GM12878 (cell line): ENCODE measurements around the gene SIGLECL1. TPM values are rescaled to one million over a fixed set of nuclear protein-coding genes. Genes with fewer than 3 reads are reported as not detected.

Experiments used
- ATAC-seq: fragments of 200-7000 bp; cut with Tn5 transposase; 3 replicates; pipeline ENCODE4 v1.9.1; 2020; ENCODE audit warnings: mild to moderate bottlenecking, moderate library complexity
- BruUV-seq: library from RNA; stranded (reverse); fragments of 400-500 nt; replicated peaks from 2 replicates; lab custom pipeline; 2021; lab: Mats Ljungman, UMichigan
- CTCF ChIA-PET: fragments of 300-600 bp; sonication (Branson Sonifier 250); formaldehyde crosslinking; extraction: SDS; loops from one replicate; lab custom pipeline; 2021; ENCODE audit warnings: inconsistent platforms; lab: Yijun Ruan, JAX
- POLR2A ChIA-PET: fragments of 350-600 bp; formaldehyde crosslinking; extraction: SDS; loops from one replicate; lab custom pipeline; 2021; ENCODE audit warnings: inconsistent platforms; lab: Charles Lee
- RAD21 ChIA-PET: fragments of 300-600 bp; sonication (Branson Sonifier 250); formaldehyde crosslinking; loops from one replicate; lab custom pipeline; 2023; ENCODE audit warnings: antibody characterized with exemption; ENCODE audit not compliant: unreplicated experiment; lab: Charles Lee
- SMC1A ChIA-PET: fragments of 300-600 bp; sonication (Branson Sonifier 250); formaldehyde crosslinking; loops from one replicate; lab custom pipeline; 2023; ENCODE audit not compliant: unreplicated experiment, uncharacterized antibody; lab: Charles Lee
- DNase-seq: peaks from one replicate; pipeline ENCODE4 v3.0.0-alpha.2; 2011; ENCODE audit warnings: low read depth, low spot score
- FAIRE-seq: peaks from 3 replicates; lab custom pipeline; 2011; peaks lifted over from hg19 to GRCh38; lab: Jason Lieb, UNC
- H2AFZ ChIP-seq: 2 replicates; pipeline ENCODE4 v1.6.0; 2011; ENCODE audit warnings: low read depth, low read length, control low read depth; ENCODE audit not compliant: control insufficient read depth
- H3K27ac ChIP-seq: 2 replicates; pipeline ENCODE4 v1.5.1; 2011; ENCODE audit warnings: control low read depth; ENCODE audit not compliant: control insufficient read depth, insufficient read depth
- H3K27me3 ChIP-seq, 2 experiments: replicated peaks in 1 of 2; 2 replicates each; pipeline versions ENCODE4 v1.6.0 to v1.6.1; 2011; ENCODE audit warnings: low read length in 1 of 2; ENCODE audit not compliant: control insufficient read depth in 2 of 2, insufficient read depth in 2 of 2
- H3K36me3 ChIP-seq, 2 experiments: 2 replicates each; pipeline ENCODE4 v1.5.1; 2011; ENCODE audit warnings: low read length in 1 of 2; ENCODE audit not compliant: control insufficient read depth in 2 of 2, insufficient read depth in 2 of 2
- H3K4me1 ChIP-seq: 2 replicates; pipeline ENCODE4 v1.6.1; 2011; ENCODE audit warnings: mild to moderate bottlenecking, low read length, moderate library complexity, mixed read lengths; ENCODE audit not compliant: control insufficient read depth, insufficient read depth
- H3K4me2 ChIP-seq: 2 replicates; pipeline ENCODE4 v1.6.0; 2011; ENCODE audit warnings: control low read depth; ENCODE audit not compliant: control insufficient read depth, insufficient read depth
- H3K4me3 ChIP-seq: fragments of 200-600 bp; sonication (generic); 2 replicates; pipeline ENCODE4 v1.5.1; 2016
- H3K79me2 ChIP-seq: 2 replicates; pipeline ENCODE4 v1.6.0; 2011; ENCODE audit warnings: low read length; ENCODE audit not compliant: control insufficient read depth, insufficient read depth
- H3K9ac ChIP-seq: 2 replicates; pipeline ENCODE4 v1.8.0; 2011; ENCODE audit warnings: low read length, control low read depth, mixed read lengths; ENCODE audit not compliant: control insufficient read depth, insufficient read depth
- H3K9me3 ChIP-seq: replicated peaks from 3 replicates; pipeline ENCODE4 v1.5.1; 2011; ENCODE audit warnings: mild to moderate bottlenecking, low read length; ENCODE audit not compliant: control insufficient read depth, insufficient read depth
- H4K20me1 ChIP-seq: 2 replicates; pipeline ENCODE4 v1.6.0; 2011; ENCODE audit not compliant: control insufficient read depth, insufficient read depth
- CHD4 ChIP-seq: fragments of 200-600 bp; sonication (generic); IDR thresholded peaks from 2 replicates; pipeline ENCODE4 v1.6.1; 2016; ENCODE audit warnings: mild to moderate bottlenecking
- EGR1 ChIP-seq, 2 experiments: IDR thresholded peaks; 1 replicate in 1 of 2; 2 replicates in 1 of 2; pipeline ENCODE4 v1.6.1; 2011 to 2012; ENCODE audit warnings: low read depth in 2 of 2, low read length in 2 of 2, borderline replicate concordance in 1 of 2, mild to moderate bottlenecking in 1 of 2, moderate library complexity in 1 of 2
- FOS ChIP-seq: IDR thresholded peaks from 3 replicates; pipeline ENCODE4 v1.6.1; 2011; ENCODE audit warnings: borderline replicate concordance; ENCODE audit not compliant: insufficient read length; ENCODE audit errors: extremely low read depth
- NFXL1 ChIP-seq: fragments of 450-650 bp; IDR thresholded peaks from 2 replicates; pipeline ENCODE4 v1.6.1; 2017; ENCODE audit warnings: antibody characterized with exemption, mild to moderate bottlenecking, borderline replicate concordance
- NRF1 ChIP-seq: conservative IDR thresholded peaks from 2 replicates; pipeline ENCODE4 v1.6.1; 2011; ENCODE audit warnings: mild to moderate bottlenecking, low read depth, low read length, improper control_type of control experiment
- ZNF592 ChIP-seq: fragments of 450-650 bp; IDR thresholded peaks from 2 replicates; pipeline ENCODE4 v1.6.1; 2017; ENCODE audit warnings: mild to moderate bottlenecking, moderate library complexity
- ZZZ3 ChIP-seq: IDR thresholded peaks from 2 replicates; pipeline ENCODE4 v1.6.1; 2011; ENCODE audit warnings: low read depth; ENCODE audit not compliant: control insufficient read depth, insufficient read length
- WGBS: methylation state at CpG from one replicate; pipeline ENCODE4 v1.1.6; 2016; ENCODE audit warnings: low lambda C conversion rate; ENCODE audit not compliant: insufficient replicate concordance, insufficient coverage; ENCODE audit errors: missing lambda C conversion rate; 5-methylcytosine and 5-hydroxymethylcytosine counted together
- in situ Hi-C: fragments of 300-500 bp; cut with MboI; formaldehyde crosslinking; loops from 9 replicates; pipeline ENCODE4 v1.14.3; 2018; ENCODE audit warnings: mixed read lengths
- intact Hi-C: fragments of 100-400 bp; cut with micrococcal nuclease; formaldehyde crosslinking; loops from one replicate; pipeline ENCODE4 v1.14.2; 2022; ENCODE audit not compliant: unreplicated experiment
- polyA plus RNA-seq, 11 experiments: library from polyadenylated mRNA; depleted of rRNA in 4 of 11; unstranded in 6 of 11; stranded (reverse) in 5 of 11; fragments of >200 nt; fragmentation: Nextera tagmentation in 4 of 11; fragmentation: Illumina TruSeq in 1 of 11; extraction: Ambion mirVana in 4 of 11; extraction: Trizol in 1 of 11; gene quantifications; 1 replicate in 1 of 11; 2 replicates in 10 of 11; pipeline versions ENCODE4 v1.2.1 to v1.2.3, GENCODE V29; 2011 to 2016; ENCODE audit warnings: inconsistent platforms in 2 of 11, missing spikeins in 2 of 11, low read depth in 1 of 11
- total RNA-seq, 4 experiments: library from RNA; depleted of rRNA in 3 of 4; stranded (reverse); fragments of >200 nt in 3 of 4; fragmentation: Illumina TruSeq in 1 of 4; extraction: Trizol in 1 of 4; gene quantifications; 2 replicates each; pipeline versions ENCODE4 v1.2.1 to v1.2.3, GENCODE V29; 2013 to 2021

The SIGLECL1 gene
- total and polyA plus RNA-seq, 10 of the 15 experiments (the other 5 are each of a cell fraction or from before 2014, with no cell fraction given): not detected

DNA sequence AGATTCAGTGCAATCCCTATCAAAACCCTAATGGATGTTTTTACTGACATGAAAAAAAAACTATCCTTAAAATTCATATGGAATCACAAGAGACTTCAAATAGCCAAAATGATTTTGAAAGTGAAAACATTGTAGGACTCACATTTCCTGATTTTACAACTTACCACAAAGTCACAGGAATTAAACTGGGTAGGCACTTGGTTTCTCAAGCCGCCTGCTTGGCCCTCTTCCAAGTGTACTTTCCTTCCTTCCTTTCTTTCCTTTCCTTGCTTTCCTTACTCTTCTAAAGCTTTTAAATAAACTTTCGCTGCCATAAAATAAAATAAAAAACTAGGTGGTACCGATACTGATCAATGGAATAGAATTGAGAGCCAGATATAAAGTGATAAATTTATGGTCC lies 47.0 kb upstream of the SIGLECL1 start (continued):
- TF ChIP-seq NRF1 (no peak), ZZZ3 (no peak), EGR1 (IDR thresholded peaks at IDR 0.05; ENCODE audit: borderline replicate concordance in 1 of 2, low read depth in 2 of 2, low read length in 2 of 2) (no peak), CHD4 (no peak), FOS (no peak), NFXL1 (no peak)

DNA sequence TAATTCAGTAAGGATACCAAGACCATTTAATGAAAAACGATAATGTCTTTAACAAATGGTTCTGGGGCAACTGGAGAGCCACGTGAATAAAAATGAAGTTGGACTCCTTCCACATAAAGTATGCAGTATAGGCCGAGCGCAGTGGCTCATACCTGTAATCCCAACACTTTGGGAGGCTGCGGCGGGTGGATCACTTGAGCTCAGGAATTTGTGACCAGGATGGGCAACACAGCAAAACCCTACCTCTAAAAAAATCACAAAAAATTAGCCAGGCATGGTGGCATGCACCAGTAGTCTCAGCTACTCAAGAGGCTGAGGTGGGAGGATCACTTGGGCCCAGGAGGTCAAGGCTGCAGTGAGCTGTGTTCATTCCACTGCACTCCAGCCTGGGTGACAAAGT lies 46.6 kb upstream of the SIGLECL1 start:
- CTCF ChIA-PET: no interaction called here
- Histone ChIP-seq H3K4me1 (no peaks in the 10 kb centered on the region; the same call in 1 of the 2 replicates), H3K36me3 (no peaks in the 10 kb centered on the region), H3K27me3 (no peaks in the 10 kb centered on the region; a peak in 2 of 4 replicates), H3K9me3 (no peaks in the 10 kb centered on the region), H3K4me2 (no peak overlapping the region), H2AFZ (no peak overlapping the region), H3K4me3 (no peak overlapping the region), H3K9ac (no peak overlapping the region), H3K27ac (no peak overlapping the region), H3K79me2 (no peaks in the 10 kb centered on the region), H4K20me1 (no peaks in the 10 kb centered on the region)
- WGBS: 65% methylated on average over 6 of the region's 6 CpGs
- FAIRE-seq (no peak), DNase-seq (no peak), ATAC-seq (no peak)
- BruUV-seq: no TSS peak
- RAD21 ChIA-PET: no interaction called here
- POLR2A ChIA-PET: no interaction called here
- SMC1A ChIA-PET: no interaction called here
- no peak for TF ChIP-seq ZNF592
- intact Hi-C loops (no loop called here), in situ Hi-C loops (no loop called here)
